Adipocyte (in vitro differentiated cells): ENCODE data around the gene GOLPH3.

Experiments
- DNase-seq: peaks from one replicate; pipeline ENCODE4 v3.0.0-alpha.2; 2015; ENCODE audit warnings: low read depth
- H3K27me3 ChIP-seq: replicated peaks from 2 replicates; pipeline ENCODE4 v1.7.0; 2013; ENCODE audit warnings: mild to moderate bottlenecking, low read length, moderate library complexity; ENCODE audit not compliant: control insufficient read depth, insufficient read depth
- H3K36me3 ChIP-seq: 2 replicates; pipeline ENCODE4 v1.7.0; 2013; ENCODE audit warnings: low read length, mild to moderate bottlenecking, moderate library complexity; ENCODE audit not compliant: control insufficient read depth, insufficient read depth, severe bottlenecking
- H3K4me1 ChIP-seq: 2 replicates; pipeline ENCODE4 v1.7.0; 2013; ENCODE audit warnings: mild to moderate bottlenecking, low read length, moderate library complexity; ENCODE audit not compliant: control insufficient read depth, insufficient read depth
- H3K4me3 ChIP-seq: 2 replicates; pipeline ENCODE4 v1.7.0; 2013; ENCODE audit warnings: mild to moderate bottlenecking, low read length, moderate library complexity
- H3K9ac ChIP-seq: 2 replicates; pipeline ENCODE4 v1.7.0; 2013; ENCODE audit warnings: mild to moderate bottlenecking, low read length, moderate library complexity
- H3K9me3 ChIP-seq: 2 replicates; pipeline ENCODE4 v1.7.0; 2013; ENCODE audit warnings: mild to moderate bottlenecking, low read length, moderate library complexity; ENCODE audit not compliant: control insufficient read depth

GOLPH3 gene

DNA sequence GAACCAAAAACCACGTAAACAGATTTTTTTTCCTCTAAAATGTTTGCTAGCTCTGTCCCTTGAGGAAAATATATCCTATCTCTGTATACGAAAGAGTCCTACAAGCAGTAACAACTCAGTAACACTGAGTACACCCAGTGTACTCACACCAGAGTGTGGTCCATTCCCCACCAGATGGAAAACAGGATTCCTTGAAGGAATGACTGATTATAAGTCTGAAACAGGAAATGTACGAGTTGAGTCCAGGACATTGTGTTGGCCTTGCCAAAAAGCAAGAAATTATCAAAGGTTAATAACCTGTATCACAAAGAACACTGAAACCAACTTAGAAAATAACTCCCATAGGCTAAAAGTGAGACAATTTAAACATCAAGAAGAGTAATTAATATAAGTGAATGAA, 20.4 kb downstream of the GOLPH3 start:
- no peaks in the 10 kb centered on the region for H3K9me3 ChIP-seq
- no peak for DNase-seq
- no peak overlapping the region for H3K9ac ChIP-seq
- no peak overlapping the region for H3K4me3 ChIP-seq
- peaks cover 55% of the 10 kb centered on the region for H3K4me1 ChIP-seq
- no peaks in the 10 kb centered on the region for H3K27me3 ChIP-seq
- peaks cover 7% of the 10 kb centered on the region for H3K36me3 ChIP-seq

DNA sequence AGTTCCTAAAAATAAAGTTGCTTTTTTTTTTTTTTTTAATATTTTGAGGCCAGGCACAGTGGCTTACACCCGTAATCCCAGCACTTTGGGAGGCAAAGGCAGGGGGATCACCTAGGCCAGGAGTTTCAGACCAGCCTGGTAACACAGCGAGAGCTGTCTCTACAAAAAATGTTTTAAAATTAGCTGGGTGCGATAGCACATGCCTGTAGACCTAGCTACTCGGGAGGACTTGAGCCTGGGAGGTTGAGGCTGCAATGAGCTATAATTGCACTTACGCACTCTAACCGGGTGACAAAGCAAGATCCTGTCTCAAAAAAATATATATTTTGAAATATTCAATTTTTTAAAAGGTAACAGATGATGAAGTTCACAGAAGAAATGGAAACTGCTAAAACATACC, 22.9 kb downstream of the GOLPH3 start:
- Histone ChIP-seq H3K9ac (no peak overlapping the region), H3K4me1 (peaks cover 62% of the 10 kb centered on the region), H3K36me3 (peaks cover 3% of the 10 kb centered on the region), H3K27me3 (no peaks in the 10 kb centered on the region), H3K4me3 (no peak overlapping the region), H3K9me3 (no peaks in the 10 kb centered on the region)
- no peak for DNase-seq

DNA sequence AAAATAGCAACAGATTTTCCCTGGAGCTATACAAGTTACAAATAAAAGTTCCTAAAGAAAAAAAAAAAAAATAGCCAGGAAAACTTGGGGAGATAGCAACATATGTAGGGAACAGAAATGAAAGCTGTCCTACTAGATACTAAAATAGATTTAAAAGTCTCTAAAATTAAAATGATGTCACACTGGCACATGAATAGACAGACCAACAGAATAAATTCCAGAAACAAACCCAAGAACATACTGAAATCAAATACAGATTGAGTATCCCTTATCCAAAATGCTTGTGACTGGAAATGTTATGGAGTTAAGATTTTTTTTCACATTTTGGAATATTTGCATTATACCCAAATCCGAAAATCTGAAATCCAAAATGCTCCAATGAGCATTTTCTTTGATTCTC, 23.8 kb downstream of the GOLPH3 start:
- H3K9me3 ChIP-seq, result no peaks in the 10 kb centered on the region
- H3K9ac ChIP-seq, result no peak overlapping the region
- peaks cover 3% of the 10 kb centered on the region for H3K36me3 ChIP-seq
- H3K4me1 ChIP-seq, result peaks cover 70% of the 10 kb centered on the region
- no peak for DNase-seq
- no peaks in the 10 kb centered on the region for H3K27me3 ChIP-seq
- H3K4me3 ChIP-seq, result no peak overlapping the region

DNA sequence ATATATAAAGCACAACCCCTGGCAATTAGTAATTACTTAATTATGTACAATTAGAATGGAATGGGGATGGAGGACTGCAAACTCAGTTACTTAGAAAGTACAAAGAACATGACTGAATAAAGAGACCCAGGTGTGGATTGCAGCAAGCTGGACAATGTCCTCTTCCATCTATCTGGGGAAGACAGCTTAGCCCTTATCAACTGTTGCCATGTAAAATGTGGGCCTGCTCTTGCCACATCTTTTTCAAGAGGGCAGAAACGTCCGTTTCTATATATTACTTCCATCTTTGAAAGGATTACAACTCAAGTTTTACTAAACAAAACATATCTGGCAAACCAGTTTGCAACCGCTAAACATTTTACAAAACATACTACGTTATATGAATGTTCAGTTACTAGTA, 26.2 kb downstream of the GOLPH3 start:
- Histone ChIP-seq H3K9ac (no peak overlapping the region), H3K4me3 (no peak overlapping the region), H3K36me3 (peaks cover 3% of the 10 kb centered on the region), H3K9me3 (no peaks in the 10 kb centered on the region), H3K4me1 (peaks cover 69% of the 10 kb centered on the region), H3K27me3 (no peaks in the 10 kb centered on the region)
- DNase-seq, result no peak

DNA sequence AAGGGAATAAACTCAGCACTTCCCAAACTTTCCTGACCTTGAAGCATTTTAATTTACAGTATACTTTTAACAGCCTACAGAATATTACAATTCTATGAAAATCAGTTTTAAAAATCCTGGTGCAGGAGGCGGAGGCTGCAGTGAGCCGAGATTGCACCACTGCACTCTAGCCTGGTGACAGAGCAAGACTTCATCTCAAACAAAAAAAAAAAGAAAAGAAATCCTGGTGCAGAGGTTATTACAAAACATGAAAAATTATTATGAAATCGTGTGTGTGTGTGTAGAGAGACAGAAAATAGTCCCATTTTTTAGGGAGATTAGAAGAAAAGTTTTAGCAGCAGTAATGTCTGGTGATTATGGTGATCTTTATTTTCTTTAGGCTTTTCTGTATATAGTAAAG, 26.9 kb downstream of the GOLPH3 start:
- Histone ChIP-seq H3K9me3 (no peaks in the 10 kb centered on the region), H3K36me3 (peaks cover 3% of the 10 kb centered on the region), H3K4me1 (peaks cover 64% of the 10 kb centered on the region), H3K4me3 (no peak overlapping the region), H3K9ac (peak overlapping the region; percentile 31), H3K27me3 (no peaks in the 10 kb centered on the region)
- DNase-seq, result peak; percentile 61

DNA sequence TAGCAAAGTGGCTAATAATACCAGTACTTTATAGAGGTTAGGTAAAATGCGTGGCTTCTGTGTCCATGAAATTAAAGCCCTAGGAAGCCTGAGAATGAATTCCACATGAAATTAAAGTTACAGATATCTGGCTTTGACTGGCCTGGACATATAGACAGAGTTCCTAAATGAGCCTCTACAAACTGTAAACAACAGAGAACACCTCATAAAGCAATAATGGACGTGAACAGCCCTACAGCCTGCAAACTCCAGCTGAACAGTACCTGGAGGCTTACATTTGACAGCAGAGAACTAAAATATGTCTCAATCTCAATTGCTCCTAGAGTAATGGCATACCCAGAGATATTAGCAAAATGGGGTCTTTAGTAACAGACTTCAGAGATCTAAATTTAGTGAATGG, 28.7 kb downstream of the GOLPH3 start:
- Histone ChIP-seq H3K4me1 (peaks cover 54% of the 10 kb centered on the region), H3K9me3 (no peaks in the 10 kb centered on the region), H3K27me3 (no peaks in the 10 kb centered on the region), H3K4me3 (no peak overlapping the region), H3K36me3 (no peaks in the 10 kb centered on the region), H3K9ac (no peak overlapping the region)
- DNase-seq, result no peak

DNA sequence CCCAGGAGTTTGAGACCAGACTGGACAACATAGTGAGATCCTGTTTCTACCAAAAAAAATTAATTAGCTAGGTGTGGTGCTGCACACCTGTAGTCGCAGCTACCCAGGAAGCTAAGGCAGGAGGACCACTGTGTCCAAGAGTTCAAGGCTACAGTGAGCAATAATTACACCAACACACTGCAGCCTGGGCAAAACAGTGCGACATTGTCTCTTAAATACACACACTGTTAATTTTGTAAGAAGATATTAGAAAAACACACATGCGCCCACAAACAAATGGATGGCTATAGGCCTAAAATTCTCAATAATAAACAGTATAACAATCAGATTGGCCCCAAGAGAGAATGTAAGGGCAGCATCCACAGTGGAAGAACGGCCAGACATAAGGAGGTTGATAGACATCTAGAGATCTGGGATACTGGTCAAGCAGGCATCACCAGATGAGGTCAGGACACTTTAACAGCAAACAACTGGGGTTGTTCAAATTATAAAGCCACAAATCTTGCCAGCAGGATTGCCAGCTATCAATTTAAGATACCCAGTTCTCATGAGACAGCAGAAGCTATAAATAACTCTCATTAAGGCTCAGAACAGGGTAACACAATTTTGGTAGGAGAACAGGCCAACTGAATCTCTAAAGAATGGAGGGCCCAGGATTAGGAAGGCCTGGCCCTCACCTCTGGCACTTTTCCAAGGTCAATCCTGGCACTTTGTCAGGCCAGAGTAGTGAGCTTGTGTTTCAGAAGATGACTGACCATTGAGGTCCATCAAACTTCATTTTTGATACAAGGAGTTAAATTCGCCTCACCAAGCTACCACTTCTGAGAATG, 29.5 kb downstream of the GOLPH3 start:
- Histone ChIP-seq H3K9me3 (no peaks in the 10 kb centered on the region), H3K36me3 (no peaks in the 10 kb centered on the region), H3K4me3 (no peak overlapping the region), H3K27me3 (no peaks in the 10 kb centered on the region), H3K9ac (no peak overlapping the region), H3K4me1 (peaks cover 48% of the 10 kb centered on the region)
- no peak for DNase-seq

DNA sequence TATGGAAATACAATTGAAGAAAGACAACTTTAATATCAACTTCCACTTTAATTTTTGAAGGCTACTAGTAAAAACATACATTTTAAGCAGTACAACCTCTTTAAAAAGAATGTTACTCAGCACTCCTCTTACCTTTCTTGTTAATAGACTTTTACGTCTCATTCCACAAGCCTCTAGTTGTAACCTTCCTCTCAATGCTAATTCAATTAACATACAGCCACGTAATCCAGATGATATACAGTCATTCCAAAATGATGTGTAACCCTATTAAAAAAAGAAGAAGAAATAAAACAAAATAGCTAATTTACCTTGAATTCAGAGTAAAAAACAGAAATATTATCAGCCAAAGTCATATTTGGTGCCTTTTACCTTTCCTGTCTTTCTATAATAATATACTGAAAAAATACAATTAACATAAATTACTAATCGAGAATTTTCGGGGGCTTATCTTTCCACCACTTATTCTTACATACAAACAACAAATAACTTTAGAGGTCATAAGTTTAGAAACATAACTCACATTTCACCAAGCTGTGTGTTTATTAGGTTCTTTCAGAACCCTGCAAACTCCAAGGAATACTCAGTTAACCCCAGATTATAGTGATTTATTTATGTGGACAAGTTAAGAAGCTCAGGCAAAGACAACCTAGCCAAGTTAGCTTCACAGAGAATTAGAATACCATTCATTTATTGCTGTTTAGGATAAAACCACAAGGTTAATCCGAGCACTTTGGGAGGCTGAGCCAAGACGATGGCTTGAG, 30.3 kb downstream of the GOLPH3 start:
- H3K4me3 ChIP-seq, result no peak overlapping the region
- H3K9ac ChIP-seq, result no peak overlapping the region
- H3K36me3 ChIP-seq, result peaks cover 2% of the 10 kb centered on the region
- DNase-seq, result peak; percentile 35
- no peaks in the 10 kb centered on the region for H3K27me3 ChIP-seq
- peaks cover 40% of the 10 kb centered on the region for H3K4me1 ChIP-seq
- H3K9me3 ChIP-seq, result no peaks in the 10 kb centered on the region

DNA sequence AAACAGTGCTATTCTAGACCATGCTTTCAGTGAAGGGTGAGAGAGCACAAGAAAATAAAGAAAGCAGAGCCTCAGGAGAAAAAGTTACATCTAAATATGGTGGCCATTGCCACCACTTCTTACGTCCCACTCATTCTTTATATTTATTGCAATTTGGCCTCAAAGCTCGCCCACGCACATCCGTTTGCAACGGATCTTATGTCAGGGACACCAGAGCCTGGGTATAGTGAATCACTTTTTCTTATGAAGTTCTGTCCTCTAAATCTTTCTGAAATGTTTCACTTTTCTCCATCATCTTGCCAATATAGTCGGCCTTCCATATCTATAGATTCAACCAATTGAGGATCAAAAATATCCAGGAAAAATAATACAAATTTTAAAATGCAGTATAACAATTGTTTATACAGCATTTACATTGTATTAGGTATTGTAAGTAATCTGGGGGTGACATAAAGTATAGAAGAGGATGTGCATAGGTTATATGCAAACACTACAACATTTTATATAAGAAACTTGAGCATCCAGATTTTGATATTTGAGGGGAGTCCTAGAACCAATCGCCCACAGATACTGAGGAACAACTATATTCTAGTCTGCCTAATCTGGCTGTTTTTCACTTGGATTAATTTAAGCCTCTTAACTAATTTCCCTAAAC, 35.2 kb downstream of the GOLPH3 start:
- H3K9me3 ChIP-seq, result no peaks in the 10 kb centered on the region
- DNase-seq, result no peak
- H3K4me3 ChIP-seq, result no peak overlapping the region
- H3K27me3 ChIP-seq, result no peaks in the 10 kb centered on the region
- H3K9ac ChIP-seq, result no peak overlapping the region
- peaks cover 17% of the 10 kb centered on the region for H3K36me3 ChIP-seq
- H3K4me1 ChIP-seq, result peaks cover 14% of the 10 kb centered on the region

DNA sequence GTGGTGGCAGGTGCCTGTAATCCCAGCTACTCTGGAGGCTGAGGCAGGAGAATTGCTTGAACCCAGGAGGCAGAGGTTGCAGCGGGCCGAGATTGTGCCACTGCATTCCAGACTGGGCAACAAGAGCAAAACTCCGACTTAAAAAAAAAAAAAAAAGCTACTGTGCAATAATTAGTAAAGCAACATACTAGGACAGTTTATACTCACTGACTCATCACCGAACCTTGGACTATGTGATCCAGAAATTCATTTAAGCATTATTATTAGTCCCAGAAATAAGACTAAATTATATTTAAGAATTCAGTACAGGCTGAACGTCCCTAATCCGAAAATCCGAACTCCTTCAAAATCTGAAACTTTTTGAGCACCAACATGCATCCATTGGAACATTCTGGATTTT, 37.8 kb downstream of the GOLPH3 start:
- H3K9me3 ChIP-seq, result no peaks in the 10 kb centered on the region
- no peaks in the 10 kb centered on the region for H3K27me3 ChIP-seq
- peaks cover 27% of the 10 kb centered on the region for H3K36me3 ChIP-seq
- peaks cover 33% of the 10 kb centered on the region for H3K4me1 ChIP-seq
- no peak for DNase-seq
- no peak overlapping the region for H3K9ac ChIP-seq
- H3K4me3 ChIP-seq, result no peak overlapping the region

DNA sequence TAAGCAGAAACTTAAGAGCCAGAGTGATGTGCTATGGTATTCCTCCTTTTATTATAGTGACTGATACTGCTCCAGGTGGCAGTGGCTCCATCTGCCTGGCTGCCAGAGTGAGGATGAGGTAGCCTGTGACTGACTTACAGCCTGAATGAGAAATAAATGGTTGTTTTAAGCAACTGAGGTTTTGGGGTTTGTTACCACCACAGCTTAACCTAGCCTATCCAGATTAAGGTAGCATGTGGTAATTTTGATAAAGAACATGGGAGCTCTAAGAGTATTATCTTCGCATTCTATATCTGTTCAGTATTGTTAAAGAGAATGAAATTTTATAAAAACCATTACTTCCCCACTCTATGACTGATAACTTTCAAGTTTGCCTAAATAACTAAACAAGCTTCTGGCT, 39.0 kb downstream of the GOLPH3 start:
- Histone ChIP-seq H3K27me3 (no peaks in the 10 kb centered on the region), H3K4me3 (no peak overlapping the region), H3K4me1 (peaks cover 33% of the 10 kb centered on the region), H3K9ac (no peak overlapping the region), H3K9me3 (no peaks in the 10 kb centered on the region), H3K36me3 (peaks cover 37% of the 10 kb centered on the region)
- no peak for DNase-seq
